ENCODE results near the gene EVI2A.

GRCh38 chr17:31293581-31293980 lies 27.8 kb downstream of the EVI2A start:
- no peak for TF ChIP-seq POLR2A (IDR thresholded peaks at IDR 0.05; ENCODE audit: low read length)
- no peak for TF ChIP-seq GATA1 (IDR thresholded peaks at IDR 0.05; ENCODE audit: low read depth, low read length)

Measured in erythroblast (primary cell).